GM19193 (cell line): Measurements from ENCODE around the gene HSD11B1.

Experiments used
- POLR2A ChIP-seq: IDR thresholded peaks from 4 replicates; pipeline ENCODE4 v1.6.1; 2011; ENCODE audit not compliant: insufficient read depth, insufficient read length; ENCODE audit errors: extremely low read depth

The HSD11B1 gene

DNA sequence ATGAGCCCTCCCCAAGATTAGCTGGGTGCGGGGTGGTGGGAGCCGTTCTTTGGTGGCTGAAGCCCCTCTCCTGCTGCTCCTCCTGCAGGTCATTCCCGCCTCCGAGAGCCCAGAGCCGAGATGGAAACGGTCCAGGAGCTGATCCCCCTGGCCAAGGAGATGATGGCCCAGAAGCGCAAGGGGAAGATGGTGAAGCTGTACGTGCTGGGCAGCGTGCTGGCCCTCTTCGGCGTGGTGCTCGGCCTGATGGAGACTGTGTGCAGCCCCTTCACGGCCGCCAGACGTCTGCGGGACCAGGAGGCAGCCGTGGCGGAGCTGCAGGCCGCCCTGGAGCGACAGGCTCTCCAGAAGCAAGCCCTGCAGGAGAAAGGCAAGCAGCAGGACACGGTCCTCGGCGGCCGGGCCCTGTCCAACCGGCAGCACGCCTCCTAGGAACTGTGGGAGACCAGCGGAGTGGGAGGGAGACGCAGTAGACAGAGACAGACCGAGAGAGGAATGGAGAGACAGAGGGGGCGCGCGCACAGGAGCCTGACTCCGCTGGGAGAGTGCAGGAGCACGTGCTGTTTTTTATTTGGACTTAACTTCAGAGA lies 29.0 kb upstream of the HSD11B1 start:
- TF ChIP-seq POLR2A: no peak

DNA sequence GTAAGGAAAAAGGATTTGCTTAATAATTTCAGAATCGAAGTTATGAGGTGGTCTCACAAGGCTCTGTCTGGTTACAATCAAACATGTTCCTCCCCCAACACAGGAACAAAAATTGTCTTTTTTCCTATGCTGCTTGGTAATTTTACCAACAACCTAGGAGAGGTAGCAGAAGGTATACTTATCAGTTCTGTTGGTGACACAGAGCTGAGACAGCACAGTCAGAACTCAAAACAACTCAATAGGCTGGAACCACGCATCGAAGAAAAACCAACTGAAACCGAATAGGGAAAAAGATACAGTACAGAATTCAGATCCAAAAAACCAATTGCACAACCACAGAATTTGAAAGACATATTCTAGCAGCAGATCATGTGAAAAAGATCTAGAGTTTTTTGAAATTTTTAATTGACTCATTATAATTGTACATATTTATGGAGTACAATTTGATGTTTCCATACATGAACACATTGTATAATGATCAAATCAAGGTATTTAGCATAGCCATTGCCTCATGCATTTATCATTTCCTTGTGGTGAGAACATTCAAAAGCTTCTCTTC lies 25.6 kb upstream of the HSD11B1 start:
- no peak for TF ChIP-seq POLR2A

DNA sequence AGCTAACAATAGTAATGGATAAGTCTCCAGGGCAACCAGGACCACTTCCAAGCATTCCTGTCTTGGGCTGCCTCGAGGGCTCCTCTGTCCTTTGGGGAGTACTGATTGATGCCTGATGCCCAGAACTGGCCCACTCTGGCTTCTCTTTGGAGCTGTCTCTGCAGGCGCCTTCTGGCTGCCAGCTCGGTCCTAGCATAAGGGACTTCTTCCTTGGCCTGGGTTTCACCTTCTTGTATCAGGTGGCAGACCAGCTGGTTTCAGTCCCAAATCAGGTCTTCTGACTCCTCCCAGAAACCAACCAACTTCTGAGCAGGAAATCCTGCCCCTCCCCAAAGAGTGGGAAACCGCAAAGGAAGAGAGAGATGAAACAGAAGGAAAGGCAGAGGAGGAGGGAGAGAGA lies 18.8 kb upstream of the HSD11B1 start:
- no peak for TF ChIP-seq POLR2A

DNA sequence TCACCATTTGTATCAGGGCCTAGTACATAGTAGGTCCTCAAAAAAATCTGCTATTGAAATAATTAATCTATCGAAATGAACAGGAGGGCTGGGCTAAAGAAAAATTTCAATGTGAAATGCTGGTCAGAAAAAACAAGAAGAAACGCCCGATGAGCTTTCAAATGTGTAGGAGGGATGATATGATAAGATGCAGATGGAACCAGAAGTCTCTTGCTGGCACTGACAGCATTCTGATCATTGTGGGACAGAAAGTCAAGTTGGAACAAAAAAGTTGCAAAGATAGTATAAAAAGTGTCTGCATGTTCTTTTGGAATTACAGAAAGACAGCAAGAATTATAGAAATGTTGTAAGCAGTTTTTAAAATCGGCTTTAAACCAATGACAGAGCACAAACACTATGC lies 18.3 kb upstream of the HSD11B1 start:
- no peak for TF ChIP-seq POLR2A

DNA sequence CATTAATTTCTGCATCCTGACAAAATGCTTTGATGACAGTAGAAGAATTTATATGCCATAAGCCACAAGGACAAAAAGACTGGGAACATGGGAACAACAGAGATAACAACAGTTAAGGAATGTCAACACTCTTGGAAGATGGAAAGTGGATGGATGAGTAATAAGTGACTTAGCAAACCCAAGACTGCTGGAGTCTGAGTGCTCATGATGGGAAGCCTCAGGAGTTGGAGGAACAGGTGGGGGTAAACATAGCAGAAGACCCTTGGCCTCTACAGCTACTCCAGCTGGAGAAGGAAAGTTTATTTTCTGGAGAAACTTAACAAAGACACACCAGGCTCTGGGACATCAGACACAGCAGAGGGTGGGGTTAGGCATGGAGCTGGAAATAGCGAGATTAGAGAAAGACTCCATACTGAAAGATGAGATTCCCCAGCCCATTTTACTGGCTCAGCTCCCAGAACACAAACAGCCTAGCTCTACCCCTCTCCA lies 15.9 kb upstream of the HSD11B1 start:
- no peak for TF ChIP-seq POLR2A

DNA sequence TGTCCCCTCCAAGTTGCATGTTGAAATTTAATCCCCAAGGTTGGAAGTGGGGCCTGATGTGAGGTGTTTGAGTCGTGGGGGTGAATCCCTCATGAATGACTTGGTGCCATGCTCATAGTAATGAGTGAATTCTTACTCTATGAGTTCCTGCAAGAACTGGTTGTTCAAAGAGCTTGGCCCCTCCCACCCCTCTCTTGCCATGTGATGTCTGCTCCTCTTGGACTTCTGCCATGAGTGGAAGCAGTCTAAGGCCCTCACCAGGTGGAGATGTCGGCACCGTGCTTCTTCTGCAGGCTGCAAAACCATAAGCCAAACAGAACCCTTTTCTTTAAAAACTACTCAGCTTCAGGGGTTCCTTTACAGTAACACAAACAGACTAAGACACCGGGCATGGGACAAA lies 15.2 kb upstream of the HSD11B1 start:
- TF ChIP-seq POLR2A: no peak

DNA sequence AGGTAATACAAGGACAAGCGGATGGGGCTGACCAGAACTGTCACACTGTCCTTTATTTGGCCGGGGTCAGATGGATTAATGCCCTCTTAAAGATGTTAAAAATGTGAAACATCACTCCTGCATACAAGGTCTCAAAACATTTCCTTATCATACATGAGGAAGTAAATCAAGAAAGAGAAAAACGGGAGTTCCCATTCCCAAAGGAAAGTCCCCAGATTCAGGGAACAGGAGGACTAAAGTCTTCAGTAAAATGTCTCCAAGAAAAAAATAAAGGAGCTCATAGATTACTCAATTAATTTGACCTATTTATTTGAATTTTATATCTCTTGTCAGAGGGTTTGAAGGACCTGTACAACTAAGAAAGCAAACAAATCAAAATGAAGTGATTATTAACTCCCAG lies 13.4 kb upstream of the HSD11B1 start:
- no peak for TF ChIP-seq POLR2A

DNA sequence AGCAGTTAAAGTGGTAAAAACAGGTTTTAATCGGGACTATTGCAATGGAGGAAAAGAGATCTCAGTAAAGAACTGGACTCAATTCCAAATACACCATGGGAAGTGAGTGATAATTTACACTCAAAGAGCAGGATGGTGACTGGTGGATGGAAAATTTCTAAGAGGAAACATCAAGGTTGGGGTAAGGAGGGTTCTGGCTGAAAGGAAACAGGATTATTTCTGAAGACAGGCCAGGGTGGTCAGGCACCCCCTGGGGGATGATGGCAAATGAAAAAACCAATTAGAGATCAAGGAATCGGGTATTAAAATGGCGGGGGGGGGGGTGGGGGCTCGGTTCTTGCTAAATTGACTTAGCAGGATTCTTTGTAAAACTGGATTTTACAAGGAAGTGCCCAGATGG lies 12.3 kb upstream of the HSD11B1 start:
- no peak for TF ChIP-seq POLR2A

DNA sequence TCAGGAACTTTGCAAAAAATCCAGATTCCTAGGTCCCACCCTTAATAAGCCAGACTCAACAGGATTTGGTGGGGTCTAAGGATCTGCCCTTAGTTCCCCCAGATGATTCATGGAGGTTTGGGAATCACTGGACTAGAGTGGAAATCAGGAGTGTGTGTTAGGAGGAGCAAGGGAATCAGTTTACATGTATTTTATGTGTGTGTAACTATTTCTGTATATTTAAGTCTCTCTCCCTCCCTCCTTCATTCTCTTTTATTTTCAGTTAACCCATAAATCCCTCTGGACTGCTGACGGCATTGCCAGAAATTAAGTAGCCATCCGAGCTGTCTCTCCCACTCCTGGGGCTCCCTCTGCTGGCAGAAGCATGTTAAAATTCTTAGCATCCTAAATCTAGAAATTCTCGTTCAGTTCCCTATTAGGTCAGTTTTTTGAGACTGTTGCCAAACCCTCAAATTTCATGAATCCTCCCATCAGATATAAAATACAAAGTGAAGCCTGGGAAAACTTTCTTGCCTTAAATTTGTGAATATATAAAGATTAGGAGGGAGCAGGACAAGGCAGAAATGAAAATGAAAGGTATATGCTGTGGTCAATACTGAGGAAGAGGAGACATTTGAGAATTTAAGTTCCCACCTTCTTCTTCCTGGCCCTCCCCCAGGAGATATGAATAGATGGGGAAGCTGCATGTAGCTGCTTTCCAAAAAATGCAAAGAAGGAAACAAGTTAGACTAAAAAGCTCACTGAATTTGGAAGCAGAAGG lies 11.7 kb upstream of the HSD11B1 start:
- no peak for TF ChIP-seq POLR2A

DNA sequence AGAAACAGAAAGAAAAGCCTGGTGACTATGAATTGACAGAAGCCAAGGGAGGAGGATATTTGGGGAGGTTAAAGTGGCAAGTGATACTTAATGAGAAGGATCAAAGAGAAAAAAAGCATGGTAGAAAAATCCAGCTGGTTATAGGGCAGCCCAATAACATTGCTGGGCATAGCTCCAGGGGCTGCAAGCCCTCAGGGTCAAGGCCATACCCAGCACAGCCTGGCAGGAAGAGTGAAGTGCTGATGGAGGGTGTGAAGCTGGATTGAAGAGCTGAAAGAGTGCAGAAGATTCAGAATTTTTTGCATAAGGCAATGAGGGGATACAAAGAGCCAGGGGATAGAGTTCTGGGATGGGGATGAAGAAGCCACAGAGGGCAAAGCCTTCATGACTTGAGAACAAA lies 8.0 kb upstream of the HSD11B1 start:
- TF ChIP-seq POLR2A: no peak

DNA sequence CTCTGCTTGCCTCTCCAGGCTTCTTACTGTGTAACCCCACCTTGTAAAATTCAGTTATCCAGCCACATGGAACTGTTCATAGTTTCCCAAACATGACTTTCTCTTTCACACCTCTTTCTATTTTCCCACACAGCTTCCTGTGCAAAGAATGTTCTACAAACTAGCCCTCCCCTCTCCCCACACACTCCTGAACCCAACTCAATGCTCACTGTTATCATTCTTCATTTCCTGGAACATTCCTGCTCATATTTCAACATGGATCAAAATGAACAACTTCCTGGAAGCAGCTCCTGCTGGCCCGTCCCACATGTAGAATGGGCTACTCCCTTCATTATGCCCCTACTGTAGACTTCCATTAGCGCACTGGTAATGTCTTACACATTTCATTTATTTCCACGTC lies 7.5 kb upstream of the HSD11B1 start:
- TF ChIP-seq POLR2A: no peak

DNA sequence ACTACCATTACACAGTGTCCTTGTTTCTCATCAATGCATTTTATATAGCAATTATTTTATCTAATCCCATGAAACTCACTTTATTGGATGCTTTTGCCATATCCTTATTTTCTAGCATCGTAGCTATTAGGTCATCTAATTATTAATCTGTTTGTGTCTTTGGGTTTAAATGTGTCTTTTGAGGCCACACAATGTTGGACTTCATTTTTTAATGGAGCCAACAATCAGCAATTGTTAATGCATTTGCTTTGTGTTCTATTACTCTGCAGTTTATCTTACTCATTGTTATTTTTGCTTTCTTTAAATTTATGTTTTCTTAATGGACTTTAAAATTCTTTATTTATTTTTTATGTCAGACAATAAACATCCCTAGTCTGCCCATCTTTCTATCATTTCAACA lies 1.8 kb upstream of the HSD11B1 start:
- TF ChIP-seq POLR2A: no peak

DNA sequence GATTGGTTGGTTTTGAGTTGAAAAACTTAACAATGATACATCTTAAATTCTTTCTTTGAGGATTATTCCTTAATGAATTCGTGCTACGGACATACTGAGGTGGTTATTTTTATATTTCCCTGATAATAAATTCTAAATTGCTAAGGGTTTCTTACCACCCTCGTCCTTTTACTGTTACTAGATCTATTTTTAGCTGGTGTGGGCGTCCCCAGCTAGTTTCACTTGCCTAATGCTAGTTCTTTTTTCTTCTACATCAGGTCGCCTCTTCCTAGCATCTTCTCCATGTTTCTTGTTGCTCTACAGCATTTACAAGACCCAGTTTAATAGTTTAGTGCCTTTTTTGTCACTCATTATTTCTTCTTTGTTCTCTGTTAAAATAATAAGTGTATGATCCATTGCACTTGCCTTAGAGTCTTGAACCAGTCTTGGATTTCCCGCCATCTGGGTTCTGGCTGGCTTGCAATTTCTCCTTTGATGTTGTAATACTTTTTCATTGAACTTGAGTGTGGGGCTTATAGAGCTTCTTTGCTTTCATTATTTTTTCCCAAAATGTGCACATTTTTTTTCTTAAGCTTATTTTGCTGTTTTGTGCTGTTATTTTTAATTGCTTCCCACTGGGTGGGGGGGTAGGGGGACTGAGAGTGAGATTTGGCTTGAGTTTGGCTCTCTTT lies 677 bp upstream of the HSD11B1 start:
- TF ChIP-seq POLR2A: no peak

DNA sequence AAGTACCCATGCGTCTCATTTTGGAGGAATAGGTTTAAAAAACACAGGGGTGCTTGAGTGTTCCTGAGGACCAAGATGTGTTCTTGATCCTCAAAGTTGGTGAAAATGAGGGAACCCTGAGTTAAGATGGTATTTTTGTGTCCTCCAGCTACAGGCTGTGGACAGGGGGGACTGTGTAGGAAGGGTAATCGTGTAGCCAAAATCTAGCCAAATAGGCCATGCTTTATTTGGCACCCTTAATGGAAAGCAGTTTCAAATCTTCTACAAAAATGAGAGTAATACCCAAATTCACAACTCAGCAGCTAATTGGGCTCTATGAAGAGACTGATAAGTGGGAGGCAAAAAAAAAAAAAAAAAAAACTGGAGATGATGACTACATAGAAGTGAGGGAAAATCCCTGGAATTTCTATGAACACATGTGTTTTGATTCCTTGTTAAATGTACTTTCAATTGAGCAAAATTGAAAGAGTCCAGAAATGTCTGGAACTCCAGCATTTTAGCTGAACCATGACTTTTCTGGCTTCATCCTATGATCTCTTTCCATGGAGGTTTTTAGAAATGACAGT lies 470 bp downstream of the HSD11B1 start:
- no peak for TF ChIP-seq POLR2A

DNA sequence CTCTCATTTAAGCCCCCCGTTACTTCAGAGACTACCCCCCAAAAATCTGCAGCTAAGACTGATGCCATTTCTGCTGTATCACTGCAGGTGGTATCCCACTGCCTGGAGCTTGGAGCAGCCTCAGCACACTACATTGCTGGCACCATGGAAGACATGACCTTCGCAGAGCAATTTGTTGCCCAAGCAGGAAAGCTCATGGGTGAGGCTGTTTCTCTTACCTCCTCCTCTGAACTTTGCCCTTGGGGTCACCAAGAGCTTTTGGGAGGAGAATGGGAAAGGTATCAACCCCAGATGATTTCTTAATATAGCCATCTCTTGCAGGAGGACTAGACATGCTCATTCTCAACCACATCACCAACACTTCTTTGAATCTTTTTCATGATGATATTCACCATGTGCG lies 2.0 kb downstream of the HSD11B1 start:
- no peak for TF ChIP-seq POLR2A
